IMR-90 (cell line): ENCODE data around the gene BAIAP2. TPM values are rescaled to one million over a fixed set of nuclear protein-coding genes. Genes with fewer than 3 reads are reported as not detected.
A peak's percentile ranks its signal among the peaks of the same experiment; 100 is the strongest.

Source experiments
- ATAC-seq: fragments of 200-7000 bp; cut with Tn5 transposase; 2 replicates; pipeline ENCODE4 v1.9.1; 2020; ENCODE audit warnings: low read depth, mild to moderate bottlenecking, moderate library complexity
- BruUV-seq: library from RNA; stranded (reverse); fragments of 400-500 nt; replicated peaks from 2 replicates; lab custom pipeline; 2021; lab: Mats Ljungman, UMichigan
- CTCF ChIA-PET: fragments of 300-600 bp; formaldehyde crosslinking; extraction: SDS; loops from one replicate; lab custom pipeline; 2021; ENCODE audit warnings: antibody characterized with exemption; lab: Yijun Ruan, JAX
- POLR2A ChIA-PET: fragments of 300-600 bp; sonication (Branson Sonifier 250); formaldehyde crosslinking; loops from one replicate; lab custom pipeline; 2022; ENCODE audit warnings: antibody characterized with exemption; ENCODE audit not compliant: unreplicated experiment; lab: Charles Lee
- DNase-seq: peaks from one replicate; pipeline ENCODE4 v3.0.0; 2013
- H2AFZ ChIP-seq: replicated peaks from 2 replicates; pipeline ENCODE3; 2013; ENCODE audit warnings: low read length, mild to moderate bottlenecking; ENCODE audit not compliant: poor library complexity
- H2AK5ac ChIP-seq: 2 replicates; pipeline ENCODE4 v1.6.1; 2013; ENCODE audit warnings: low read depth, low read length, inconsistent platforms
- H2AK9ac ChIP-seq: replicated peaks from 2 replicates; pipeline ENCODE3; 2013; ENCODE audit warnings: mild to moderate bottlenecking, low read depth, low read length, moderate library complexity; ENCODE audit not compliant: poor library complexity
- H2BK120ac ChIP-seq: 2 replicates; pipeline ENCODE4 v1.6.1; 2013; ENCODE audit warnings: low read depth, low read length, inconsistent platforms
- H2BK15ac ChIP-seq: 3 replicates; pipeline ENCODE4 v1.6.1; 2013; ENCODE audit warnings: low read depth, low read length, inconsistent platforms
- H2BK20ac ChIP-seq: 2 replicates; pipeline ENCODE4 v1.6.1; 2013; ENCODE audit warnings: low read depth, mild to moderate bottlenecking, inconsistent platforms, low read length, moderate library complexity
- H2BK5ac ChIP-seq: 2 replicates; pipeline ENCODE4 v1.6.1; 2013; ENCODE audit warnings: mild to moderate bottlenecking, low read depth, low read length, inconsistent platforms; ENCODE audit not compliant: poor library complexity, severe bottlenecking
- H3K14ac ChIP-seq: replicated peaks from 2 replicates; pipeline ENCODE4 v1.6.1; 2013; ENCODE audit warnings: low read depth, low read length, inconsistent platforms
- H3K18ac ChIP-seq: 2 replicates; pipeline ENCODE4 v1.6.1; 2013; ENCODE audit warnings: low read depth, low read length, control low read depth
- H3K23ac ChIP-seq: 2 replicates; pipeline ENCODE4 v1.6.1; 2013; ENCODE audit warnings: low read depth, low read length, inconsistent platforms
- H3K27ac ChIP-seq: 2 replicates; pipeline ENCODE4 v1.5.1; 2013; ENCODE audit warnings: mild to moderate bottlenecking, control low read depth, low read length; ENCODE audit not compliant: insufficient read depth
- H3K27me3 ChIP-seq: 2 replicates; pipeline ENCODE4 v1.6.1; 2013; ENCODE audit warnings: low read length; ENCODE audit not compliant: control insufficient read depth, insufficient read depth
- H3K36me3 ChIP-seq: 2 replicates; pipeline ENCODE4 v1.6.1; 2013; ENCODE audit warnings: low read length, mixed read lengths; ENCODE audit not compliant: control insufficient read depth, insufficient read depth
- H3K4ac ChIP-seq: 2 replicates; pipeline ENCODE4 v1.6.1; 2013; ENCODE audit warnings: low read depth, low read length, inconsistent platforms
- H3K4me1 ChIP-seq: 2 replicates; pipeline ENCODE4 v1.6.1; 2013; ENCODE audit warnings: low read length, mixed read lengths; ENCODE audit not compliant: control insufficient read depth, insufficient read depth
- H3K4me2 ChIP-seq: 2 replicates; pipeline ENCODE4 v1.6.1; 2013; ENCODE audit warnings: low read depth, mild to moderate bottlenecking, control low read depth, low read length, moderate library complexity
- H3K4me3 ChIP-seq: 2 replicates; pipeline ENCODE4 v1.5.1; 2013; ENCODE audit warnings: low read depth, mild to moderate bottlenecking, control low read depth, low read length, moderate library complexity; ENCODE audit not compliant: insufficient read depth
- H3K56ac ChIP-seq: 2 replicates; pipeline ENCODE4 v1.6.1; 2013; ENCODE audit warnings: low read length, inconsistent platforms; ENCODE audit not compliant: insufficient read depth; ENCODE audit errors: extremely low read depth
- H3K79me1 ChIP-seq, 2 experiments: 2 replicates each; pipeline ENCODE4 v1.6.1; 2013; ENCODE audit warnings: low read length in 2 of 2, inconsistent platforms in 1 of 2, low read depth in 1 of 2
- H3K9ac ChIP-seq: 2 replicates; pipeline ENCODE4 v1.6.1; 2013; ENCODE audit warnings: low read depth, low read length, control low read depth
- H3K9me1 ChIP-seq: 2 replicates; pipeline ENCODE4 v1.6.1; 2013; ENCODE audit warnings: low read length, inconsistent platforms; ENCODE audit not compliant: insufficient read depth
- H3K9me3 ChIP-seq: 2 replicates; pipeline ENCODE4 v1.6.1; 2013; ENCODE audit warnings: low read length; ENCODE audit not compliant: control insufficient read depth, insufficient read depth
- H4K20me1 ChIP-seq: 2 replicates; pipeline ENCODE4 v1.6.1; 2013; ENCODE audit warnings: low read length, inconsistent platforms; ENCODE audit not compliant: insufficient read depth
- H4K5ac ChIP-seq: 2 replicates; pipeline ENCODE4 v1.6.1; 2013; ENCODE audit warnings: mild to moderate bottlenecking, low read depth, low read length, control low read depth
- H4K8ac ChIP-seq, 2 experiments: 2 replicates each; pipeline ENCODE4 v1.6.1; 2013; ENCODE audit warnings: low read depth in 2 of 2, low read length in 2 of 2, control low read depth in 1 of 2, inconsistent platforms in 1 of 2
- H4K91ac ChIP-seq: 2 replicates; pipeline ENCODE4 v1.6.1; 2013; ENCODE audit warnings: low read depth, low read length, inconsistent platforms; ENCODE audit not compliant: insufficient read depth
- BHLHE40 ChIP-seq: fragments of 150-350 bp; IDR thresholded peaks from 2 replicates; pipeline ENCODE4 v1.6.1; 2016; ENCODE audit warnings: mild to moderate bottlenecking, low read depth, low read length
- CEBPB ChIP-seq: IDR thresholded peaks from 2 replicates; pipeline ENCODE4 v1.6.1; 2012; ENCODE audit warnings: low read depth, low read length, improper control_type of control experiment
- CTCF ChIP-seq: conservative IDR thresholded peaks from 2 replicates; pipeline ENCODE4 v1.5.1; 2012; ENCODE audit warnings: mild to moderate bottlenecking, low read depth, low read length, improper control_type of control experiment
- NFE2L2 ChIP-seq: fragments of 150-350 bp; IDR thresholded peaks from 2 replicates; pipeline ENCODE4 v1.6.1; 2016; ENCODE audit warnings: low read depth, mild to moderate bottlenecking, low read length
- POLR2A ChIP-seq: IDR thresholded peaks from 2 replicates; pipeline ENCODE4 v1.6.1; 2012; ENCODE audit warnings: mild to moderate bottlenecking, low read depth, low read length
- RAD21 ChIP-seq: IDR thresholded peaks from 2 replicates; pipeline ENCODE4 v1.6.1; 2012; ENCODE audit warnings: low read length, improper control_type of control experiment
- RCOR1 ChIP-seq: IDR thresholded peaks from 2 replicates; pipeline ENCODE4 v1.6.1; 2012; ENCODE audit warnings: mild to moderate bottlenecking, low read length, improper control_type of control experiment; ENCODE audit not compliant: insufficient replicate concordance
- SMC3 ChIP-seq: fragments of 150-350 bp; IDR thresholded peaks from 2 replicates; pipeline ENCODE4 v1.6.1; 2016; ENCODE audit warnings: low read depth, mild to moderate bottlenecking, antibody characterized with exemption, low read length, moderate library complexity
- USF2 ChIP-seq: fragments of 150-350 bp; IDR thresholded peaks from 2 replicates; pipeline ENCODE4 v1.6.1; 2017; ENCODE audit warnings: mild to moderate bottlenecking, antibody characterized with exemption, low read length, low read depth
- WGBS, 2 experiments: methylation state at CpG; one replicate each; pipeline versions ENCODE4 v1.1.5 to v1.1.7; 2013; ENCODE audit warnings: missing lambda C conversion rate in 2 of 2; ENCODE audit not compliant: insufficient read length in 1 of 2; ENCODE audit errors: extremely low coverage in 2 of 2; 5-methylcytosine and 5-hydroxymethylcytosine counted together
- dilution Hi-C: fragments of 300-500 bp; cut with HindIII; formaldehyde crosslinking; loops from one replicate; pipeline ENCODE4 v1.14.3; 2018; ENCODE audit warnings: low sequenced_read_pairs; ENCODE audit not compliant: unreplicated experiment
- in situ Hi-C: fragments of 300-500 bp; cut with MboI; formaldehyde crosslinking; loops from 3 replicates; pipeline ENCODE4 v1.14.3; 2019; ENCODE audit warnings: low sequenced_read_pairs, inconsistent platforms, mixed read lengths
- intact Hi-C: fragments of 100-400 bp; cut with micrococcal nuclease; formaldehyde crosslinking; loops from 2 replicates; pipeline ENCODE4 v1.10.0; 2022
- polyA plus RNA-seq, 3 experiments: library from polyadenylated mRNA; depleted of rRNA; stranded (reverse); fragments of >200 nt; gene quantifications; 2 replicates each; pipeline ENCODE4 v1.2.3, GENCODE V29; 2012; ENCODE audit warnings: low replicate concordance in 1 of 3
- total RNA-seq: library from RNA; depleted of rRNA; stranded (reverse); fragments of >200 nt; gene quantifications from 2 replicates; pipeline ENCODE4 v1.2.3, GENCODE V29; 2012

BAIAP2 gene
- total and polyA plus RNA-seq, 2 of the 4 experiments (the other 2 are of a cell fraction), result 18.3 to 32.6 TPM

GRCh38 chr17:81166033-81166492 lies 131.1 kb downstream of the BAIAP2 start, which contains the start of gene AATK:
TSS of gene AATK (minus strand) at chr17:81166221. CDS start at chr17:81165992, 229 bp downstream.
- in situ Hi-C loops, result no loop called here
- H3K9me1 ChIP-seq, result no peaks in the 10 kb centered on the region

More at GRCh38 chr17:81166033-81166492, 131.1 kb downstream of the BAIAP2 start, which contains the start of gene AATK:
- no TSS peak for BruUV-seq
- Histone ChIP-seq H2AFZ (peak within 1 kb of the TSS; percentile 65), H2BK15ac (no peak within 1 kb of the TSS), H4K20me1 (0 out of 2 replicates have a peak, but pooled peaks cover 3% of the 10 kb centered on the region), H3K36me3 (no peaks in the 10 kb centered on the region), H3K4me1 (no peaks in the 10 kb centered on the region), H3K4me3 (no peak within 1 kb of the TSS; the same call in 1 of the 2 replicates), H2AK5ac (no peak within 1 kb of the TSS), H2AK9ac (no peak within 1 kb of the TSS), H3K23ac (no peak within 1 kb of the TSS), H4K8ac (no peak within 1 kb of the TSS), H3K9ac (no peak within 1 kb of the TSS), H4K91ac (no peak within 1 kb of the TSS), H3K27me3 (peaks cover 54% of the 10 kb centered on the region), H3K9me3 (no peaks in the 10 kb centered on the region), H3K27ac (no peak within 1 kb of the TSS), H3K4me2 (no peak within 1 kb of the TSS), H2BK20ac (no peak within 1 kb of the TSS), H3K56ac (no peak within 1 kb of the TSS), H2BK5ac (no peak within 1 kb of the TSS), H3K18ac (no peak within 1 kb of the TSS), H3K14ac (no peak within 1 kb of the TSS), H3K79me1 (no peaks in the 10 kb centered on the region), H3K4ac (no peak within 1 kb of the TSS), H2BK120ac (no peak within 1 kb of the TSS), H4K5ac (no peak within 1 kb of the TSS)
- dilution Hi-C loops, result no loop called here
- 4% methylated on average over 10 of the region's 62 CpGs; no CpG with 5 or more reads in 1 of the 2 experiments for WGBS, 2 experiments
- DNase-seq, result no peak
- ATAC-seq, result peak; percentile 25; the same call in 1 of the 2 replicates
- intact Hi-C loops, result no loop called here
- CTCF ChIA-PET, result no interaction called here
- TF ChIP-seq SMC3, result no peak
- TF ChIP-seq USF2, result no peak
- TF ChIP-seq CEBPB, result no peak
- no peak for TF ChIP-seq RAD21
- TF ChIP-seq CTCF, result no peak
- TF ChIP-seq BHLHE40, result no peak
- TF ChIP-seq RCOR1, result no peak
- TF ChIP-seq NFE2L2, result no peak
- no peak for TF ChIP-seq POLR2A
- POLR2A ChIA-PET, result no interaction called here
